Esophagus mucosa (tissue), 1 donor: Measurements from ENCODE around the gene HOMER2. TPM values are rescaled to one million over a fixed set of nuclear protein-coding genes. Genes with fewer than 3 reads are reported as not detected.
"Not testable (repeated sequence)": the region's sequence is repeated elsewhere in the genome, so short reads cannot be mapped to it uniquely, and the experiment has no call there.

ENCODE experiments used
- ATAC-seq: fragments of 200-7000 bp; cut with Tn5 transposase; one replicate; pipeline ENCODE4 v1.9.1; 2020
- total RNA-seq: library from RNA; stranded (reverse); gene quantifications from one replicate; pipeline ENCODE4 v1.2.4, GENCODE V29; 2023
- donor health status: DM: yes; HTN: yes; CAD: no.

The HOMER2 gene
- total RNA-seq, 1 donor from 2014 or later = 26.3 TPM

- ATAC-seq = not testable (repeated sequence)
These were observed 59.0 kb downstream of the HOMER2 start for GRCh38 chr15:82893473-82893872.

GRCh38 chr15:82892573-82892972 lies 59.9 kb downstream of the HOMER2 start:
- no peak for ATAC-seq

GRCh38 chr15:82890995-82891390 lies 61.5 kb downstream of the HOMER2 start:
- peak; percentile 64 for ATAC-seq

- peak; percentile 47 for ATAC-seq
These were observed 62.1 kb downstream of the HOMER2 start for GRCh38 chr15:82890338-82890994.

GRCh38 chr15:82882273-82882928 lies 70.1 kb downstream of the HOMER2 start:
- no peak for ATAC-seq

GRCh38 chr15:82881747-82882146 lies 70.8 kb downstream of the HOMER2 start:
- ATAC-seq = no peak

GRCh38 chr15:82880704-82881103 lies 71.8 kb downstream of the HOMER2 start:
- ATAC-seq = no peak

- ATAC-seq = no peak
These were observed 74.2 kb downstream of the HOMER2 start for GRCh38 chr15:82878325-82878724.

- ATAC-seq = no peak
These were observed 74.7 kb downstream of the HOMER2 start for GRCh38 chr15:82877825-82878224.

- ATAC-seq = no peak
These were observed 77.0 kb downstream of the HOMER2 start for GRCh38 chr15:82875411-82876003.

- no peak for ATAC-seq
These were observed 77.6 kb downstream of the HOMER2 start for GRCh38 chr15:82874961-82875360.

- no peak for ATAC-seq
These were observed 78.3 kb downstream of the HOMER2 start for GRCh38 chr15:82874267-82874666.

- no peak for ATAC-seq
These were observed 79.4 kb downstream of the HOMER2 start for GRCh38 chr15:82873000-82873680.

- no peak for ATAC-seq
These were observed 80.6 kb downstream of the HOMER2 start for GRCh38 chr15:82871832-82872484.

GRCh38 chr15:82871358-82871757 lies 81.2 kb downstream of the HOMER2 start:
- no peak for ATAC-seq

GRCh38 chr15:82870727-82871320 lies 81.7 kb downstream of the HOMER2 start:
- ATAC-seq = no peak

- not testable (repeated sequence) for ATAC-seq
These were observed 86.5 kb downstream of the HOMER2 start for GRCh38 chr15:82865981-82866380.

- ATAC-seq = not testable (repeated sequence)
These were observed 86.9 kb downstream of the HOMER2 start for GRCh38 chr15:82865581-82865980.

GRCh38 chr15:82864967-82865366 lies 87.6 kb downstream of the HOMER2 start:
- no peak for ATAC-seq

- ATAC-seq = no peak
These were observed 89.6 kb downstream of the HOMER2 start for GRCh38 chr15:82862886-82863285.

GRCh38 chr15:82858932-82859331 lies 93.6 kb downstream of the HOMER2 start:
- no peak for ATAC-seq

GRCh38 chr15:82856397-82857170 lies 95.9 kb downstream of the HOMER2 start:
- ATAC-seq = no peak
